ENCODE data around the gene MVB12B.

Gene MVB12B

DNA sequence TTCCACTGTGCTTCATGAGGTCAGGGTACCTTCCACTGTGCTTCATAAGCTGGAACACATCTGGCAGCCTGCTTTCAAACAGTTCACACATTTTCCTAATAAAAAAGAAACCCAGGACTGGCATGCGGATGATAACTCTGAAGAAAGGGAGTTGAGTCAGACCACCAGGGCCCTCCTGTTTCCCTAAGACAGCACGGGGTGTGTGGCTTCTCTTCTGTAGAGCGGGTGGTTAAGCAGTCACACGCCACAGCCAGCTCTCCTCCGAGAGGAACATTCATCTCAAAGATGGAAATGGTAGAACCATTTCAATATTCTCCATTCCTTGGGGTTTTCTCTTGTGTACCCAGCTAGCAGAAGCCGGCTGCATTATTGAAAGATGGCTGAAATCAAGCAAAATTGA, 159.0 kb downstream of the MVB12B start:
- DNase-seq (ENCODE audit: low read depth) = no peak
- TF ChIP-seq, protein P1, sequence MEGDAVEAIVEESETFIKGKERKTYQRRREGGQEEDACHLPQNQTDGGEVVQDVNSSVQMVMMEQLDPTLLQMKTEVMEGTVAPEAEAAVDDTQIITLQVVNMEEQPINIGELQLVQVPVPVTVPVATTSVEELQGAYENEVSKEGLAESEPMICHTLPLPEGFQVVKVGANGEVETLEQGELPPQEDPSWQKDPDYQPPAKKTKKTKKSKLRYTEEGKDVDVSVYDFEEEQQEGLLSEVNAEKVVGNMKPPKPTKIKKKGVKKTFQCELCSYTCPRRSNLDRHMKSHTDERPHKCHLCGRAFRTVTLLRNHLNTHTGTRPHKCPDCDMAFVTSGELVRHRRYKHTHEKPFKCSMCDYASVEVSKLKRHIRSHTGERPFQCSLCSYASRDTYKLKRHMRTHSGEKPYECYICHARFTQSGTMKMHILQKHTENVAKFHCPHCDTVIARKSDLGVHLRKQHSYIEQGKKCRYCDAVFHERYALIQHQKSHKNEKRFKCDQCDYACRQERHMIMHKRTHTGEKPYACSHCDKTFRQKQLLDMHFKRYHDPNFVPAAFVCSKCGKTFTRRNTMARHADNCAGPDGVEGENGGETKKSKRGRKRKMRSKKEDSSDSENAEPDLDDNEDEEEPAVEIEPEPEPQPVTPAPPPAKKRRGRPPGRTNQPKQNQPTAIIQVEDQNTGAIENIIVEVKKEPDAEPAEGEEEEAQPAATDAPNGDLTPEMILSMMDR (conservative IDR thresholded peaks at IDR 0.05; ENCODE audit: control insufficient read depth, insufficient read depth, low read depth, low read length) = no peak
- H3K4me3 ChIP-seq (ENCODE audit: control insufficient read depth, low read depth, low read length) = no peak overlapping the region

DNA sequence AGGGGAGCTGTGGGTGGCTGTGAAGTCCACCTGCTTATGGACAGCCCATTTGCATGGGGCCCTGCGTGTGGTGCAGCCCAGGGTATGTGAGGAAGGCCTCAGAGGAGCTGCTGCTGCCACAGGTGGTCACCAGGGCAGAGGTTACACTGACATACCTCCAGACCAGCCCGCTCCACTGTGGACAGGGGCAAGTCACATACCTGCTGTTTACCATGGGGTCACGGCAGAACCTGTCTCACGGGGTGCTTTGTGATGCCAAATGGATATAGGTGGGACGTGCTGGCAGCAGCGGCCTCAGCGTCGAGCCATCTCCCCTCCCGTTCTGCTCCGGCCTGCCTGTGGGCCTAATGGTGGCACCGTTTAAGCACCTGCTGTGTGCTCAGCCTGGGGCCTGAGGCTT, 159.6 kb downstream of the MVB12B start:
- no peak for DNase-seq (ENCODE audit: low read depth)
- H3K4me3 ChIP-seq (ENCODE audit: control insufficient read depth, low read depth, low read length) = no peak overlapping the region
- TF ChIP-seq, protein P1 (conservative IDR thresholded peaks at IDR 0.05; ENCODE audit: control insufficient read depth, insufficient read depth, low read depth, low read length) = no peak

DNA sequence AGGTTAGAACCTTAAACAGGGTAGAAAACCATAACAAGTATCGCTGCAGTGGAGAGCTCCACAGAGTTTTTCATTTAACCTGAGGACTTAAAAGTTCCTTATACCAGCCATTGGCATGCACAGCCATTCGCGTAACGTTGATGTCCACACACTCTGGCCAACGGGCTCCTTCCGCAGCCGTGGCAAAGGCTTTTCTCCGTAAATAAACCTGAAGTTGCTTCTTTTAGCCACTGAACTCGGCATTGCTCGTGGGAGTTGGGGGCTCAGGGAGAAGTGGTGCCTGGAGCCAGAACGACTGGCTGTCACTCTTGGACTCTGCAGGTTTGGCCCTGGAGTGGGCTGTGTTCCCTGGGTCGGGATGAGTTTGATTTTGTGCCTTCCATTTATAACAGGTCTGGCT, 161.2 kb downstream of the MVB12B start:
- TF ChIP-seq, protein P1 (conservative IDR thresholded peaks at IDR 0.05; ENCODE audit: control insufficient read depth, insufficient read depth, low read depth, low read length) = no peak
- no peak for DNase-seq (ENCODE audit: low read depth)

DNA sequence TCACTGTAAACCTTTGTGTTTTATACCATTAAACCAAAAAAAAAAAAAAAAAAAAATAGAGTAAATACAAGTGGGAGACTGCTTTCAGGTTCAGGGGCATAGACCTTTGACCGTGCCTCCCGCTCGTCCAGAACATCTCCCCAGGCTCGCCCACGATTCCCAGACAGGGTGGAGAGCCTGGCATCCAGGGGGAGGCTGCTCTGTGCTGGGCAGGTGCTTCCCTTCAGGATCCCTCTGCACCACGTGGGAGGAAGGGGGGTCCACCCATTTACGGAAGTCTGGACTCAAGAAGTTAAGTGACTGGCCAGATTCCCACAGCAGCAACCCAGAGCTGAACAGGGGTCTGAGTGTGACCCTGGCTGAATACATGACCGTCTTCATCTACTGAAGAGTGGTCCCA, 161.7 kb downstream of the MVB12B start:
- no peak overlapping the region for H3K4me3 ChIP-seq (ENCODE audit: control insufficient read depth, low read depth, low read length)
- DNase-seq (ENCODE audit: low read depth) = no peak
- TF ChIP-seq, protein P1 (conservative IDR thresholded peaks at IDR 0.05; ENCODE audit: control insufficient read depth, insufficient read depth, low read depth, low read length) = no peak

More for the DNA sequence above, 161.2 kb downstream of the MVB12B start:
- H3K4me3 ChIP-seq (ENCODE audit: control insufficient read depth, low read depth, low read length) = no peak overlapping the region

DNA sequence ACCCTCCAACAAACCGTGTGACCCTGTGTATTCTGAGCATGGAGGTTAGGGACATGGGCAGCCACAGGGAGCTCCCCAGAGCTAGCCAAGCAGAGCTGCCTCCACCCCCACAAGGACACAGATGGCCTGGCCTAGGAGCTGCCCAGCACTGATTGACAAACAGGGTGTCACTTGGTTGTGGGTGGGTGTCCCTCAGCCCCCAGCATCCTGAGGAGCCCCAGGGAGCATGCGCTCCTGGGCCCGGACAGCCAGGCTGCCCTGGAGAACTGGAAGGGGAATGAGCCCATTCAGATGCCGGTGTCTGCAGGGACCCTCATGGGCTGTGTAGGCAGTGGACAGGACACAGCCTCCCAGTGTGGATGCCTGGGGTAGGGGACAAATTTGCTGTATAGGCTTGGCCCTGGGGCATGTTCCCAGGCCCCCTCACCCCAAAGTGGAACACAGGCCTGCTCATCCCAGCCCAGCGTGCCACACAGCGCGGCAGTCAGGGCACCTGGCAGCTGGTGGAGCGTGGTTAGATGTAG, 162.3 kb downstream of the MVB12B start:
- H3K4me3 ChIP-seq (ENCODE audit: control insufficient read depth, low read depth, low read length) = no peak overlapping the region
- no peak for DNase-seq (ENCODE audit: low read depth)
- TF ChIP-seq, protein P1 (conservative IDR thresholded peaks at IDR 0.05; ENCODE audit: control insufficient read depth, insufficient read depth, low read depth, low read length) = no peak

DNA sequence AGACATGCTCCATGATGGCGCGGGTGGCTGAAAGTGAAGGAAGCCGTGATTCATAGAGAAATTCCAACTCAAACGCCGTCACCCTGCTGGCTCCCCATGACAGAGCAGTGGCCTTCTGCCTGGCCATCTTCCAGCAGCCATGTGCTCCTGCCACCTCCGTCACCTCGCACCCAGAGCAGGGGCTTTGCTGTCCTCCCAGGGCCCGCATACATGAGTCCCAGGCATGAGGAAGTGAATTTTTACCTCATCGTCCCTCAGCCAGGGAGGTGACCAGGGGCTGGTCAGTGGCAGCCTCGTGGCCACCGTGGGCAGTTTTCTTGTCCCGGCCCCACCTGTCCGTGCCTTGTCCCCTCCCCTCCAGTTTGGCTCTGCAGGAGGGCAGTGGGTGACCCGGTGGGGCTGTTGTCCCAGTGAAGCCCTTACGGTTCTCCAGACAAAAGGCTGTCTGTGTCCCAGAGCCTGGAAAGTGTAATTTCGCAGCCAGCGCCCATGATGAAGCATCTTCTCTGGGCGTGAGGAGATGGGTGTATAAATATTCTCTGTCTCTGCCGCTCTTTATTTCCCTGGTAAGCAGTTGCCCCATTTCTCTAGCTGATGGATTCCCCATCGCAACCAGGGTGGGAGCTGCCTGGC, 163.1 kb downstream of the MVB12B start:
- DNase-seq (ENCODE audit: low read depth) = no peak
- H3K4me3 ChIP-seq (ENCODE audit: control insufficient read depth, low read depth, low read length) = no peak overlapping the region
- TF ChIP-seq, protein P1 (conservative IDR thresholded peaks at IDR 0.05; ENCODE audit: control insufficient read depth, insufficient read depth, low read depth, low read length) = no peak

All from fibroblast of mammary gland (primary cell).